ENCODE results near the gene FAM170B. TPM values are rescaled to one million over a fixed set of nuclear protein-coding genes. Genes with fewer than 3 reads are reported as not detected.
A peak's percentile ranks its signal among the peaks of the same experiment; 100 is the strongest.

FAM170B gene
- total and polyA plus RNA-seq, 9 of the 15 experiments (the other 6 are each of a cell fraction or from before 2014, with no cell fraction given): 0.11 to 0.21 TPM; not detected in 7

DNA sequence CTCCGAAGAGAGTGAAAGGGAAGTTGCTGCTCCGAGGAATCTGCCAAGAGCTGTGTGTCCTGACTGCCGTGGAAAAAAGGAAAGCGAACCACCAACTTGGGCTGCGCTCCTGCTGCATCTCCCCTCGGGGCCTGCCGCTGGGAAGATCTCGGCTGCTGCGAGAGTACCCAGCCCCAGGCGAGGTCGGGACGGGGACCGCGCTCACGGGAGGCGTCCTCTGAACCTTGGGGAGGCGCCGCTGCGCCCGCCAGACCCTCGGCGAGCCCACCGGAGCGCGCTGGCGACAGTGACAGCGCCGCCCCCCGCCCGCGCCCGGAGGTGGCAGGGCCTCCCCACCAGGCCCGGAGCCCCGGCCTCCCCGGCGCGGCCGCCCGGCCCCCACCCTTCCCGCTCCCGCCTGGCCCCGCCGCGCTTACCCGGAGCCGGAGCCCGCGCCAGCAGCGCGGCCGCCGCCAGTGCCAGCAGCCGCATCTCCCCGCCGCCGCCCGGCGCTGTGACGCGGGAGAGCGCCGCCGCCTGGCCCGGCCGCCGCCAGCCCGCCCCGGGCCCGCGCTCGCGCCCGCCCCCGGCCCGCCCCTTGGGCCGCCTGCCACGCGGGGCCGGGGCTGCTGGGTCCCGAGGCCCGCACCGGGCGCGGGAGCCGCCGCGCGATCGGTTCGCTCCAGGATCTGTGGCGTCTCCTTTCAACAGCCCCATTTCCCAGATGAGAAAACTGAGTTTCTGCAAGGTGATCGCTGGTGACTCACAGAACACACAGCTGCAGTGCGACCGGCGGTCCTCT is 18.6 kb downstream of the FAM170B start, which contains the start of gene VSTM4 (continued):
- TF ChIP-seq CREB5 (CRISPR knock-in tag; IDR thresholded peaks at IDR 0.05): no peak
- no peak for TF ChIP-seq FOXJ3 (CRISPR knock-in tag; IDR thresholded peaks at IDR 0.05)
- peak; percentile 32; the same call in 1 of the 2 replicates for TF ChIP-seq MTA3 (IDR thresholded peaks at IDR 0.05; ENCODE audit: borderline replicate concordance)
- no peak for TF ChIP-seq NR2C2 (CRISPR knock-in tag; IDR thresholded peaks at IDR 0.05)
- no peak; the same call in 1 of the 2 replicates for TF ChIP-seq NR2C2 (tag; IDR thresholded peaks at IDR 0.05)
- TF ChIP-seq RBM25 (IDR thresholded peaks at IDR 0.05; ENCODE audit: low read depth, low read length, severe bottlenecking): peak; percentile 93
- peak; percentile 19; the same call in 1 of the 2 replicates for TF ChIP-seq ZNF24 (IDR thresholded peaks at IDR 0.05)
- TF ChIP-seq, protein P1, sequence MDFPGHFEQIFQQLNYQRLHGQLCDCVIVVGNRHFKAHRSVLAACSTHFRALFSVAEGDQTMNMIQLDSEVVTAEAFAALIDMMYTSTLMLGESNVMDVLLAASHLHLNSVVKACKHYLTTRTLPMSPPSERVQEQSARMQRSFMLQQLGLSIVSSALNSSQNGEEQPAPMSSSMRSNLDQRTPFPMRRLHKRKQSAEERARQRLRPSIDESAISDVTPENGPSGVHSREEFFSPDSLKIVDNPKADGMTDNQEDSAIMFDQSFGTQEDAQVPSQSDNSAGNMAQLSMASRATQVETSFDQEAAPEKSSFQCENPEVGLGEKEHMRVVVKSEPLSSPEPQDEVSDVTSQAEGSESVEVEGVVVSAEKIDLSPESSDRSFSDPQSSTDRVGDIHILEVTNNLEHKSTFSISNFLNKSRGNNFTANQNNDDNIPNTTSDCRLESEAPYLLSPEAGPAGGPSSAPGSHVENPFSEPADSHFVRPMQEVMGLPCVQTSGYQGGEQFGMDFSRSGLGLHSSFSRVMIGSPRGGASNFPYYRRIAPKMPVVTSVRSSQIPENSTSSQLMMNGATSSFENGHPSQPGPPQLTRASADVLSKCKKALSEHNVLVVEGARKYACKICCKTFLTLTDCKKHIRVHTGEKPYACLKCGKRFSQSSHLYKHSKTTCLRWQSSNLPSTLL (IDR thresholded peaks at IDR 0.05): no peak
- TF ChIP-seq CBX2 (IDR thresholded peaks at IDR 0.05; ENCODE audit: insufficient read depth, low read length, poor library complexity, severe bottlenecking): no peak
- no peak for TF ChIP-seq CBX5 (IDR thresholded peaks at IDR 0.05; ENCODE audit: borderline replicate concordance, low read depth)
- no peak for TF ChIP-seq ZNF766 (CRISPR knock-in tag; conservative IDR thresholded peaks at IDR 0.05)
- TF ChIP-seq E2F3 (CRISPR knock-in tag; IDR thresholded peaks at IDR 0.05): no peak
- TF ChIP-seq ZNF696 (CRISPR knock-in tag; conservative IDR thresholded peaks at IDR 0.05): no peak
- TF ChIP-seq PHF20 (IDR thresholded peaks at IDR 0.05; ENCODE audit: partially characterized antibody): no peak
- TF ChIP-seq PHB2 (IDR thresholded peaks at IDR 0.05; ENCODE audit: low read depth): no peak
- no peak for TF ChIP-seq BRCA1 (IDR thresholded peaks at IDR 0.05)
- TF ChIP-seq BRCA1 (CRISPR knock-in tag; IDR thresholded peaks at IDR 0.05): no peak
- no peak for TF ChIP-seq KHSRP (IDR thresholded peaks at IDR 0.05)
- TF ChIP-seq E2F6 (IDR thresholded peaks at IDR 0.05; ENCODE audit: borderline replicate concordance in 1 of 2, extremely low read depth in 1 of 2, insufficient read depth in 1 of 2, insufficient read length in 1 of 2, low read depth in 1 of 2, low read length in 1 of 2, poor library complexity in 1 of 2, severe bottlenecking in 1 of 2): peak; percentile 47 to 72
- no peak; the same call in 1 of the 2 replicates for TF ChIP-seq ZNF395 (CRISPR knock-in tag; IDR thresholded peaks at IDR 0.05)
- TF ChIP-seq DACH1 (IDR thresholded peaks at IDR 0.05; ENCODE audit: partially characterized antibody): no peak
- TF ChIP-seq TEAD4 (IDR thresholded peaks at IDR 0.05; ENCODE audit: low read length): no peak
- TF ChIP-seq TEAD4 (CRISPR knock-in tag; IDR thresholded peaks at IDR 0.05; ENCODE audit: borderline replicate concordance): no peak
- no peak for TF ChIP-seq NCOA1 (IDR thresholded peaks at IDR 0.05; ENCODE audit: low read depth)
- TF ChIP-seq ZNF316 (IDR thresholded peaks at IDR 0.05): no peak

All from K562 (cell line).